PC-9 (cell line): Measurements from ENCODE around the gene PCP2. TPM values are rescaled to one million over a fixed set of nuclear protein-coding genes. Genes with fewer than 3 reads are reported as not detected.

Experiments
- BruUV-seq: library from RNA; stranded (reverse); fragments of 400-500 nt; replicated peaks from 2 replicates; lab custom pipeline; 2021; lab: Mats Ljungman, UMichigan
- CTCF ChIA-PET: fragments of 300-600 bp; sonication (Branson Sonifier 250); formaldehyde crosslinking; loops from one replicate; lab custom pipeline; 2022; ENCODE audit warnings: antibody characterized with exemption; lab: Charles Lee
- POLR2A ChIA-PET: fragments of 300-600 bp; sonication (Branson Sonifier 250); formaldehyde crosslinking; loops from one replicate; lab custom pipeline; 2022; ENCODE audit warnings: antibody characterized with exemption; ENCODE audit not compliant: unreplicated experiment; lab: Charles Lee
- DNase-seq, 2 experiments: peaks; one replicate each; pipeline versions ENCODE4 v3.0.0 to v3.0.0-alpha.2; 2015 to 2022; ENCODE audit warnings: mixed read lengths in 1 of 2
- H2AFZ ChIP-seq: fragments of 200-600 bp; sonication (generic); 2 replicates; pipeline ENCODE4 v1.8.1; 2017; ENCODE audit warnings: antibody characterized with exemption
- H3F3A ChIP-seq: fragments of 200-600 bp; sonication (generic); 2 replicates; pipeline ENCODE4 v1.8.1; 2017; ENCODE audit warnings: antibody characterized with exemption, mild to moderate bottlenecking, low read depth; ENCODE audit not compliant: insufficient read depth
- H3K27ac ChIP-seq: fragments of 200-600 bp; sonication (generic); 2 replicates; pipeline ENCODE4 v1.6.1; 2016; ENCODE audit warnings: mixed run types
- H3K27me3 ChIP-seq: fragments of 200-600 bp; sonication (generic); 2 replicates; pipeline ENCODE4 v1.6.1; 2016; ENCODE audit warnings: low read depth, mixed run types; ENCODE audit not compliant: insufficient read depth
- H3K36me3 ChIP-seq: fragments of 200-600 bp; sonication (generic); 2 replicates; pipeline ENCODE4 v1.6.1; 2016; ENCODE audit warnings: low read depth, mixed run types
- H3K4me1 ChIP-seq: fragments of 200-600 bp; sonication (generic); replicated peaks from 2 replicates; pipeline ENCODE4 v1.6.1; 2016; ENCODE audit warnings: mixed run types; ENCODE audit not compliant: insufficient read depth
- H3K4me2 ChIP-seq: fragments of 200-600 bp; sonication (generic); 2 replicates; pipeline ENCODE4 v1.6.1; 2017; ENCODE audit warnings: mixed run types
- H3K4me3 ChIP-seq: fragments of 200-600 bp; sonication (generic); 2 replicates; pipeline ENCODE4 v1.6.1; 2016; ENCODE audit warnings: mixed run types
- H3K79me2 ChIP-seq: fragments of 200-600 bp; sonication (generic); 2 replicates; pipeline ENCODE4 v1.6.1; 2017; ENCODE audit warnings: low read depth, mixed run types
- H3K9me2 ChIP-seq: fragments of 200-600 bp; sonication (generic); 2 replicates; pipeline ENCODE4 v1.8.1; 2017; ENCODE audit warnings: mild to moderate bottlenecking; ENCODE audit not compliant: insufficient read depth
- H3K9me3 ChIP-seq: fragments of 200-600 bp; sonication (generic); 2 replicates; pipeline ENCODE4 v1.8.1; 2016; ENCODE audit warnings: low read depth; ENCODE audit not compliant: insufficient read depth
- H4K20me1 ChIP-seq: fragments of 200-600 bp; sonication (generic); 2 replicates; pipeline ENCODE4 v1.8.1; 2017; ENCODE audit not compliant: insufficient read depth
- CTCF ChIP-seq: fragments of 200-600 bp; sonication (generic); conservative IDR thresholded peaks from 2 replicates; pipeline ENCODE4 v1.6.1; 2017; ENCODE audit warnings: mixed run types, antibody characterized with exemption, mild to moderate bottlenecking, moderate library complexity
- EZH2 ChIP-seq: fragments of 200-600 bp; sonication (generic); IDR thresholded peaks from 2 replicates; pipeline ENCODE4 v1.8.0; 2017; ENCODE audit warnings: antibody characterized with exemption, low read depth
- intact Hi-C: fragments of 100-400 bp; cut with micrococcal nuclease; formaldehyde crosslinking; loops from one replicate; pipeline ENCODE4 v1.10.0; 2022; ENCODE audit not compliant: unreplicated experiment
- total RNA-seq: library from RNA; stranded (reverse); gene quantifications from 2 replicates; pipeline ENCODE4 v1.2.3, GENCODE V29; 2021

Gene PCP2
- total RNA-seq, 1 experiment from 2014 or later, result 0.92 TPM

- ChIA-PET CTCF (no interaction called here), POLR2A (no interaction called here)
- H2AFZ ChIP-seq, result no peak overlapping the region
- no peaks in the 10 kb centered on the region; the same call in 1 of the 2 replicates for H3K9me3 ChIP-seq
- no peak overlapping the region for H3K27ac ChIP-seq
- no peak for TF ChIP-seq CTCF
- no peak for TF ChIP-seq EZH2
- no peak overlapping the region for H3K4me3 ChIP-seq
- H3F3A ChIP-seq, result peaks cover 42% of the 10 kb centered on the region
- H3K27me3 ChIP-seq, result no peaks in the 10 kb centered on the region
- peaks cover 30% of the 10 kb centered on the region for H3K79me2 ChIP-seq
- H4K20me1 ChIP-seq, result peaks cover 13% of the 10 kb centered on the region
- H3K9me2 ChIP-seq, result no peaks in the 10 kb centered on the region
- no peak for DNase-seq
- intact Hi-C loops, result no loop called here
- no peaks in the 10 kb centered on the region for H3K36me3 ChIP-seq
- no peak overlapping the region for H3K4me2 ChIP-seq
- no TSS peak for BruUV-seq
- H3K4me1 ChIP-seq, result peaks cover 11% of the 10 kb centered on the region; the same call in 1 of the 2 replicates
Observed at GRCh38 chr19:7640803-7641202, 7.3 kb upstream of the PCP2 start.

GRCh38 chr19:7639863-7640348 is 6.4 kb upstream of the PCP2 start:
- peaks cover 13% of the 10 kb centered on the region for H4K20me1 ChIP-seq
- H3K36me3 ChIP-seq, result no peaks in the 10 kb centered on the region
- DNase-seq, result no peak
- no peaks in the 10 kb centered on the region; the same call in 1 of the 2 replicates for H3K9me3 ChIP-seq
- no peak overlapping the region for H2AFZ ChIP-seq
- H3K79me2 ChIP-seq, result peaks cover 30% of the 10 kb centered on the region
- H3K9me2 ChIP-seq, result no peaks in the 10 kb centered on the region
- TF ChIP-seq EZH2, result no peak
- TF ChIP-seq CTCF, result no peak
- CTCF ChIA-PET, result no interaction called here
- peaks cover 49% of the 10 kb centered on the region for H3F3A ChIP-seq
- H3K4me1 ChIP-seq, result peaks cover 11% of the 10 kb centered on the region; the same call in 1 of the 2 replicates
- H3K4me3 ChIP-seq, result no peak overlapping the region
- H3K27ac ChIP-seq, result no peak overlapping the region
- POLR2A ChIA-PET, result no interaction called here
- intact Hi-C loops, result no loop called here
- no peak overlapping the region for H3K4me2 ChIP-seq
- no TSS peak for BruUV-seq
- H3K27me3 ChIP-seq, result no peaks in the 10 kb centered on the region

GRCh38 chr19:7638802-7639465 is 5.4 kb upstream of the PCP2 start:
- H2AFZ ChIP-seq, result no peak overlapping the region
- BruUV-seq, result no TSS peak
- no peak for DNase-seq
- peaks cover 30% of the 10 kb centered on the region for H3K79me2 ChIP-seq
- H3K27ac ChIP-seq, result no peak overlapping the region
- no peak for TF ChIP-seq CTCF
- no peak for TF ChIP-seq EZH2
- intact Hi-C loops, result no loop called here
- POLR2A ChIA-PET, result no interaction called here
- H3K4me3 ChIP-seq, result no peak overlapping the region
- H3K27me3 ChIP-seq, result no peaks in the 10 kb centered on the region
- H3K4me1 ChIP-seq, result peaks cover 11% of the 10 kb centered on the region; the same call in 1 of the 2 replicates
- no peaks in the 10 kb centered on the region; the same call in 1 of the 2 replicates for H3K9me3 ChIP-seq
- peaks cover 46% of the 10 kb centered on the region for H3F3A ChIP-seq
- CTCF ChIA-PET, result no interaction called here
- H3K36me3 ChIP-seq, result no peaks in the 10 kb centered on the region
- H3K9me2 ChIP-seq, result no peaks in the 10 kb centered on the region
- H3K4me2 ChIP-seq, result no peak overlapping the region
- H4K20me1 ChIP-seq, result peaks cover 13% of the 10 kb centered on the region
